Cortex of kidney (tissue), 1 donor: ENCODE results near the gene C1orf56.

Experiments used
- DNase-seq: peaks from one replicate; lab custom pipeline; 2025; lab: John Stamatoyannopoulos, UW

The C1orf56 gene

GRCh38 chr1:151026460-151026859 lies 21.1 kb upstream of the C1orf56 start:
- no peak for DNase-seq

GRCh38 chr1:151032164-151032563 lies 15.4 kb upstream of the C1orf56 start:
- no peak for DNase-seq

GRCh38 chr1:151035167-151035566 lies 12.4 kb upstream of the C1orf56 start:
- DNase-seq, result no peak

GRCh38 chr1:151036356-151036755 lies 11.2 kb upstream of the C1orf56 start, which contains the start of gene BNIPL:
TSS of gene BNIPL (plus strand) at chr1:151036586. CDS start at chr1:151036726, 140 bp downstream.
- DNase-seq, result no peak

GRCh38 chr1:151037032-151037431 lies 10.5 kb upstream of the C1orf56 start:
- DNase-seq, result no peak

GRCh38 chr1:151039521-151039920 lies 8.0 kb upstream of the C1orf56 start:
- no peak for DNase-seq

GRCh38 chr1:151043163-151043562 lies 4.4 kb upstream of the C1orf56 start:
- no peak for DNase-seq

GRCh38 chr1:151047925-151048644 lies 534 bp downstream of the C1orf56 start:
- DNase-seq, result no peak

- DNase-seq, result no peak
These were observed 1.1 kb downstream of the C1orf56 start for GRCh38 chr1:151048645-151049032.

- no peak for DNase-seq
These were observed 1.9 kb downstream of the C1orf56 start for GRCh38 chr1:151049458-151049857.

- DNase-seq, result no peak
These were observed 2.6 kb downstream of the C1orf56 start for GRCh38 chr1:151050051-151050688.

- no peak for DNase-seq
These were observed 3.9 kb downstream of the C1orf56 start for GRCh38 chr1:151051356-151052009.

GRCh38 chr1:151054971-151055547 lies 7.5 kb downstream of the C1orf56 start:
- DNase-seq, result no peak

- no peak for DNase-seq
These were observed 8.0 kb downstream of the C1orf56 start for GRCh38 chr1:151055581-151055980.

GRCh38 chr1:151056149-151056548 lies 8.6 kb downstream of the C1orf56 start:
- DNase-seq, result no peak

GRCh38 chr1:151058692-151059091 lies 11.1 kb downstream of the C1orf56 start:
- no peak for DNase-seq

GRCh38 chr1:151059109-151060006 lies 11.8 kb downstream of the C1orf56 start, which contains the start of gene CDC42SE1:
TSS of gene CDC42SE1 (minus strand) at chr1:151059622. CDS start at chr1:151055730, 3,892 bp downstream.
- no peak for DNase-seq

GRCh38 chr1:151060007-151060656 lies 12.6 kb downstream of the C1orf56 start, which contains the start of gene MLLT11:
TSS of gene MLLT11 (plus strand) at chr1:151060397. CDS start at chr1:151067225, 6,828 bp downstream.
- DNase-seq, result no peak

GRCh38 chr1:151060657-151061421 lies 13.3 kb downstream of the C1orf56 start:
- DNase-seq, result no peak

GRCh38 chr1:151061704-151062103 lies 14.2 kb downstream of the C1orf56 start:
- no peak for DNase-seq
